ENCODE data around the gene SP140L.
A peak's percentile ranks its signal among the peaks of the same experiment; 100 is the strongest.
"Not testable (repeated sequence)": the region's sequence is repeated elsewhere in the genome, so short reads cannot be mapped to it uniquely, and the experiment has no call there.

Gene SP140L

DNA sequence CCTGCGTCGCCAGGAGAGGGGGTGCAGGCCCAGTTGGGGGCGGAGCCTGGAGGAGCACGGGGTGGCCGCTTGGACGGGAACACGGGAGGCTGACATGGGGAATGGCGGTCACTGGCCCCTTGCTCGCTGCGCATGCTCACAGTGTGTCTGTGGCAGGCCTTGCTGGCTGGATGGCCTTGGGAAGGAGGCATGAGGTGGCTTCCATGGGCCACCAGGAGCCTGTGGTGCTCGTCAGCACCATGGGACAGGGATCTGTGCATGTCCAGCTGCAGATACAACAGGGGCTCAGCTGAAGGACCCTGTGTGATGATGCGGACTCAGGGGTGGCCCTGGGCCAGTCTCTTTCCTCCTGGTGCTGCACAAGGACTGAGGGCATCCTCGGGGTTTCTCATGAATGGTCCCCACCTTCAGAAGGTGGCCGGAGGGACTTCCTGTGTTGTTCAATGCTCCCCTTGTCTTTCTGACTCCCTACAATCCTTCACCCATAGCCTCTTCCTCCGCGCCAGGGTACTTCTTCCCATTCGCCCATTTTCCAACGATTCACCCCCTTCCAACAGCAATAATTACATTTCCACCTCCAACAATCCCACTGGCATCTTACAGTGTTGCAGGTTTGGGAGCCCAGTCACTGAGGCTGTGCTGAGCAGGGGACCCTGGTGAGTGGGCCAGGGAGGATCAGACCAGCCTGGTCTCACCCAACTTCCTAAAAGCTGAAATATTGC is 3.4 kb upstream of the SP140L start:
- no peak for ATAC-seq
- DNase-seq, result peak; percentile 52

GRCh38 chr2:230324503-230324902 is 2.5 kb upstream of the SP140L start:
- DNase-seq, result no peak

GRCh38 chr2:230325316-230326243 is 1.4 kb upstream of the SP140L start:
- DNase-seq (no peak), ATAC-seq (no peak)

More at GRCh38 chr2:230324503-230324902, 2.5 kb upstream of the SP140L start:
- ATAC-seq, result no peak

DNA sequence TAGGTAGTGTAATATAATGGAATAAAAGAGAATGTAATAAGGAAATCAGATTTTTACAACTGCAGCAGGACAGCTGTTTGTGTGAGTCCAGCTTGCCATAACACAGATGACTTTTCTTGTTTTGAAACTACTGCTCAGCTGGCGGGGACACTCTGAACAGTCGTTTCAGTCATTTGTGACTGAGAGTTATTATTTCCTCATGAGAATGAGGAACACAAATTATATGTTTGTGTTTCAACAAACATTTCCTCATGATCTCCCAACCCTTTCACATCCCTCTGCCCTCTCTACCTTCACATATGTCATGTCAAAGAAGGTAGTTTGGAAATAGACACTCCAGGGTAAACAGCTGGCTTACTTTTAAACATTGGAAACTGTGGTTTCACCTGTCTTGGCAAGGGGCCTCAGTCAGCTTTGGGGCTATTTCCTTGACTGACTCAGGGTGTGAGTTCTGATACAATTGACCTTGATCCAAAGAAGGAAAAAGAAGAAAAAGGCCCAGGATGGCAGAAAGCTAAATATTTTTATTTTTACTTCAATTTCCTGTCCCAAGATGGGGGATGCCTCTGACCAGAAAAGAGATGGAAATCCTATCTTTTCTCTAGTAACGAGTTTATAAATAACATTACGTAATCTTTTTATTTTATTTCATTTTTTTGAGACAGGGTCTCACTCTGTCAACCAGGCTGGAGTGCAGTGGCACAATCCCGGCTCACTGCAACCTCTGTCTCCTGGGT is 593 bp downstream of the SP140L start:
- DNase-seq (no peak), ATAC-seq (peak; percentile 28)

DNA sequence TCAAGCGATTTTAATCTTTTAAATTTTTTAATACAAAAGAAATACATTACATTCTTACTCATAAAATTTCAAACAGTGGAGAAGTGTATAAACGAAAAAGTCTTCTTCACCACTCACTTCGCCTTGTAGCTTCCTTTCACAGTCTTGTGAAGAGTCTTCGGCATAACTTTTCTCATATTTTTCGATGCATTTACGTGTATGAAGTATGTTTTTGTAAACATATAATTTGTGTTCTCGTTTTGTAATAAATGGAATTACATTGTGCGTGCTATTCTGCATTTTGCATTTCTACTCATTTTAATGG is 1.1 kb downstream of the SP140L start:
- ATAC-seq (no peak), DNase-seq (no peak)

DNA sequence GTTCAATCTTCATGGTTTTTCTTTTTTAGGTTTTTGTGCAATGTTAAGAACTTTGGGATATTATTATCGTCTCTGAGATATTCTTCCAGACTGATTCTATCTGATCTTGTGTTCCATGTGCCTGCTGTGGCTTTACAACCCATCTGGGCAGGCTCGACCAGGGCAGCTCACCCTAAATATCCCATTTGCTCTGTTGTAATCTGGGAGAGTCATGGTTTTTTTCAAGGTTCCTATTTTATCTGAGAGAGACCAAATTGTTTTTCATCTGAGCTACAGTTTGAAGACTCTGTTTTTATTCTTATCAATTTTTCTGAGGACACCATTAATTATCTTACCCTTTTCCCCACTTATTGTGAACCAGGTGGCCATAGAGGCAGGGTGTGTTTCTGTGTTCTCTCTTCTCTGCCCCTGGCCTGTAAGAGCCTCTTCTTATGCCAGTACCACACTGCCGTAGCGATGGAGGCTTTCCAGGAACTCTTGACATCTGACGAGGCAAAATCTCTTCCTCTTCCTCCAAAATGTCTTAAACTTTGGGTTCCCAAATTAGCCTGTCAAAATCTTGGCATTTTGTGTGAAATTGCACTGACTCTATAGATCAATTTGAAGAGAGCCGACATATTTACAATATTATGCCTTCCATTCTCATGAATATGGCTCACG is 3.1 kb downstream of the SP140L start:
- DNase-seq (no peak), ATAC-seq (no peak)

- no peak for DNase-seq
These were observed 3.7 kb downstream of the SP140L start for GRCh38 chr2:230330725-230331124.

GRCh38 chr2:230335461-230335863 is 8.5 kb downstream of the SP140L start:
- ATAC-seq, result peak; percentile 63
- DNase-seq, result no peak

More at GRCh38 chr2:230330725-230331124, 3.7 kb downstream of the SP140L start:
- ATAC-seq, result no peak

DNA sequence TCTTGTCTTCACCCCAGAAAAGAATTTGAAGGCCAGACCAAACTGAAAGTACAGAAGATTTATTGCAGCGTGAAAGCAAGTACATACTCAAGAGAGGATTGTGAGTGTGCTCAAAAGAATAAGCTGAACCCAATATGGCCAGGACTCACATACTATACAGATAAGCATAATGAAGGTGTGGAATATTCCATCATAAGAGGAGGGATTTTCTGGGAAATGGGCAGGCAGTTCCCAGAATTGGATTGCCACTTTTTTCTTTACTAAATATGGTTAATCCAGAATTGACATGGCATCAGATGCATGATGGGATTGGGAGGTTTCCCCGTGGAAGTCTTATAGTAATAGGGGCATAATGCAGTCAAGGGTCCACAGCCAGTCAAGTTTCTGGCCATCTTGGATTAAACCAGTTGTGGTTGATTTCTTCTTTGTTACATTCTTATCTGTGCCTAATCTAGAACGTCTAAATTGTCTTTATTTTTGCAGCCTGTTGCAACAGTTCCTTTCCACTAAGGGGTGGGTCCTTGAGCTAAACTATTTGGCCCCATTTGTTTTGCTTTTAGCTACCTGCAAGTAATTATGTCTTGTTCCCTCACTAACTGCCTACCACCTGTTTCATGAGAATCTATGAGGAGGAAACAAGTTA is 9.0 kb downstream of the SP140L start:
- ATAC-seq, result peak; percentile 49
- no peak for DNase-seq

DNA sequence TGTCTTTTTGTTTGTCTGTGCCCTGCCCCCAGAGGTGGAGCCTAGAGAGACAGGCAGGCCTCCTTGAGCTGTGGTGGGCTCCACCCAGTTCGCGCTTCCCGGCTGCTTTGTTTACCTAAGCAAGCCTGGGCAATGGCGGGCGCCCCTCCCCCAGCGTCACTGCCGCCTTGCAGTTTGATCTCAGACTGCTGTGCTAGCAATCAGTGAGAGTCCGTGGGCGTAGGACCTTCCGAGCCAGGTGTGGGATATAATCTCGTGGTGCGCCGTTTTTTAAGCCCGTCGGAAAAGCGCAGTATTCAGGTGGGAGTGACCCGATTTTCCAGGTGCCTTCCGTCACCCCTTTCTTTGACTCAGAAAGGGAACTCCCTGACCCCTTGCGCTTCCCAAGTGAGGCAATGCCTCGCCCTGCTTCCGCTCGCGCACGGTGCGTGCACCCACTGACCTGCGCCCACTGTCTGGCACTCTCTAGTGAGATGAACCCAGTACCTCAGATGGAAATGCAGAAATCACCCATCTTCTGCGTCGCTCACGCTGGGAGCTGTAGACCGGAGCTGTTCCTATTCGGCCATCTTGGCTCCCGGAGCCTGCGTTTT is 15.0 kb downstream of the SP140L start:
- not testable (repeated sequence) for DNase-seq, ATAC-seq

- DNase-seq, ATAC-seq: not testable (repeated sequence)
These were observed 16.1 kb downstream of the SP140L start for GRCh38 chr2:230343041-230343624.

DNA sequence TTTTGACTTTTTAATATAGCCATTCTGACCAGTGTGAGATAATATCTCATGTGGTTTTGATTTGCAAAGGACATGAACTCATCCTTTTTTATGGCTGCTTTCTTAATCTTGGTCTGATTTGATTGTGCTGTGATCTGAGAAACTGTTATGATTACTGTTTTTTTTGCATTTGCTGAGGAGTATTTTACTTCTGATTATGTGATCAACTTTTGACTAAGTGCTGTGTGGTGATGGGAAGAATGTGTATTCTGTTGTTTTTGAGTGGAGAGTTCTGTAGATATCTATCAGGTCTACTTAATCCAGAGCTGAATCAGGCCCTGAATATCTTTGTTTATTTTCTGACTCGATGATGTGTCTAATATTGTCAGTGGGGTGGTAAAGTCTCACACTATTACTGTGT is 16.8 kb downstream of the SP140L start:
- no peak for ATAC-seq
- DNase-seq, result no peak

- ATAC-seq (no peak), DNase-seq (no peak)
These were observed 19.5 kb downstream of the SP140L start for GRCh38 chr2:230346465-230346864.

DNA sequence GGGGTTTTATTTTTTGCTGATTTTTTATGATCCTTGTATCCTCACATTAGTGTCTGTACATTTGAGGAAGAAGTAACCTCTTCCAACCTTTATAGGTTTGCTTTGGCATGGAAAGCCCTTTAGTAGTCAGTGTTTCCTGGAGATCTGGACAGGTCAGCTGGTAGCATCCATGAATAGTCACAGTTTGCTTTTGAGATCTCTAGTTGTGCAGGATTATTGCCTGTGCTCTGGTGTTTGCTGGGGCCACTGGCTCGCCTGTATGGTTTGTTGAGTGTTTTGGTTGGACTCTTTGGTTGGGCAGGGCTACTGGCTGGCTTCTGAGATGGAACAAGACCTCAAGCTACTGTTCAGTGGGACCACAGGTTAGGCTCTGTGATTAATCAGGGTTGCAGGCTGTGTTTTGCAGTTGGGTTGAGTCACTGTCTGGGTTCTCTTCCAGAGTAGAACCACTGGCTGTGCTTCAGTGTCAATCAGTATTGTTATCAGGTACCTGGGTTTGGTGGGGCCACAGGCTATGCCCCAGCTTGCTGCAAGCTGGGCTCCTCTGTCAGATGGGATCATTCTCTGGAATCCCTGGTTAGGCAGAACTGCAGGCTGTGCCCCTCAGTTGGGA is 20.0 kb downstream of the SP140L start:
- ATAC-seq (peak; percentile 75), DNase-seq (no peak)

- peak; percentile 51 for DNase-seq
- ATAC-seq, result peak; percentile 58
These were observed 20.8 kb downstream of the SP140L start for GRCh38 chr2:230347659-230348305.

DNA sequence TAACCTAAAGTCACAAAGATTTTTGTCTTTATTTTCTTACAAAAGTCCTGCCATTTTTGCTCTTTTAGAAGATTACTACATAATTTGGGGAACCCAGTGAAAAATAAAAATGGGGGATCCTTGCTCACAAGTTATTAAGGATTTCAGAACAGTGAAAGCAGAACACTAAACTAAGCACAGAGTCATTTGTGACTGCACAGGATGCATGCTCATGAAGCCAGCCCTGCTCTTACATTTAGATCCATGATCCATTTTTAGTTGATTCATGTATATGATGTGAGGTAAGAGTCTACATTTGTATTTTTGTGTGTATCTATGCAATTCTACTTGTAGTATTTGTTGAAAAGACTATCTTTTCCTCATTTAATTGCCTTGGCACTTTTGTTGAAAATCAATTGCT is 21.8 kb downstream of the SP140L start:
- DNase-seq (no peak), ATAC-seq (no peak)

GRCh38 chr2:230356084-230356483 is 29.1 kb downstream of the SP140L start:
- DNase-seq (no peak), ATAC-seq (no peak)

DNA sequence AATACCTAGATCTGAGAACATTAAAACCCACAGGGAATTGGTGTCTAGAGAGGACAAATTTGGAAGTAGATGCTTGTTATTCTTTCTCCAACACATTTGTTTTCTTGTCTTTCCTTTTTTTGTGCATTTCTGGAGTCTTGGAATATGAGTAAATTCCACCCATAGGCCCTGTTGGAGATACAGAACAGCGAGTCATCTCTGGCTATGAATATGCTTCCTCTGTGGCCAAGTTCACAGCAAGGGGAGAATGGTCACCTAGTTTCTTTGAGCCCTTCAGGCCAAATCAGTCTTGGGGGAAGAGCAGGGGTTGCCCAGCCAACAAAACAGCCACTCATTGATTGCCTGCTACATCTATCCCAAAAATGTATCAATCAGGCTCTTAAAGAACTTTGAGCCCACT is 31.3 kb downstream of the SP140L start:
- ATAC-seq, result no peak
- DNase-seq, result no peak

DNA sequence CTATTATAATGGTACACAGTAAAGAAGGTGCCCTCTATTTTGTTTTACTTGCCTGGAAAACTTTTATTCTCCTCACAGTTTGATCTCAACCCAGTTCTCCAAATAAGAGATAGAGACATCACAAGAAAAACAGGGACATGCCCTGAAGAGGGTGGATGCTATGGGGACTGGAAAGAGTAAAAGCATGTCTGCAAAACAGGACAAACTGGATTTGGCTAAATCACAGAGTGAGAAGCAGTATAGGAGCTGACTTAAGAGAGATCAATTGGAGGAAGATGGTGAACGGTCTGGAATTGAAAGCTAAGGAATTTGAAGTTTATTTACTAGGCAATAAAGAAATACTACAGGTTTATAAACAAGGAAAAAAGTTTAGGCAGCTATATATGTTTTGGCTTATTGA is 33.0 kb downstream of the SP140L start:
- DNase-seq (no peak), ATAC-seq (no peak)

Measured in stimulated activated naive CD8-positive, alpha-beta T cell treated with anti-CD3 and anti-CD28 coated beads, Interleukin-15, Interleukin-2, amounts not matched to agents 100 U/mL and 50 U/mL, for 24 hours (primary cell).